ENCODE results near the gene DYNLL1.
A peak's percentile ranks its signal among the peaks of the same experiment; 100 is the strongest.

DYNLL1 gene

GRCh38 chr12:120495186-120495730 is 655 bp upstream of the DYNLL1 start:
- H2BK12ac ChIP-seq (ENCODE audit: low read length) = no peak overlapping the region
- H3K79me2 ChIP-seq (ENCODE audit: control insufficient read depth, insufficient read depth, low read length, poor library complexity) = peaks cover 13% of the 10 kb centered on the region
- peak overlapping the region; percentile 93 for H2AFZ ChIP-seq (ENCODE audit: insufficient read depth, low read length, poor library complexity)
- H3K4me1 ChIP-seq (ENCODE audit: control insufficient read depth in 1 of 2, insufficient read depth in 2 of 2, low read length in 2 of 2) = peaks cover 2 to 6% of the 10 kb centered on the region in 2 experiments
- H2BK120ac ChIP-seq (ENCODE audit: insufficient read depth, low read length, poor library complexity) = peak overlapping the region; percentile 33
- H4K12ac ChIP-seq (ENCODE audit: low read depth, low read length) = peak overlapping the region; percentile 77
- peak overlapping the region; percentile 92 for H3K4me2 ChIP-seq (ENCODE audit: low read length)
- no peak for DNase-seq
- H3K23ac ChIP-seq (ENCODE audit: low read length) = no peak overlapping the region
- H3K27ac ChIP-seq (ENCODE audit: low read depth, low read length) = peak overlapping the region; percentile 48
- peak overlapping the region; percentile 86 for H3K9ac ChIP-seq (ENCODE audit: low read length)
- H3K9me3 ChIP-seq (ENCODE audit: insufficient read depth, low read depth, low read length) = no peaks in the 10 kb centered on the region
- H3K36me3 ChIP-seq (ENCODE audit: control insufficient read depth in 1 of 2, insufficient read depth in 2 of 2, low read length in 2 of 2) = peaks cover 8 to 20% of the 10 kb centered on the region in 2 experiments
- H3K27me3 ChIP-seq (ENCODE audit: insufficient read depth, low read length) = no peaks in the 10 kb centered on the region
- H3K79me1 ChIP-seq (ENCODE audit: low read length) = peaks cover 12% of the 10 kb centered on the region
- H3K4ac ChIP-seq (ENCODE audit: low read depth, low read length) = peak overlapping the region; percentile 73
- H2AK5ac ChIP-seq (ENCODE audit: low read length) = peak overlapping the region; percentile 85
- H4K8ac ChIP-seq (ENCODE audit: low read depth, low read length) = peak overlapping the region; percentile 75
- peak overlapping the region; percentile 78 for H2BK5ac ChIP-seq (ENCODE audit: low read depth, low read length, poor library complexity)
- H4K91ac ChIP-seq (ENCODE audit: low read depth, low read length) = peak overlapping the region; percentile 78
- WGBS (ENCODE audit: extremely low coverage, insufficient coverage, insufficient read length) = no CpG with 5 or more reads among the region's 17 CpGs
- peak overlapping the region; percentile 81 for H3K14ac ChIP-seq (ENCODE audit: low read length)
- peak overlapping the region; percentile 89 for H3K18ac ChIP-seq (ENCODE audit: low read length)
- H3K4me3 ChIP-seq (ENCODE audit: low read depth, low read length) = peak overlapping the region; percentile 67

- WGBS (ENCODE audit: extremely low coverage, insufficient coverage, insufficient read length) = no CpG with 5 or more reads among the region's 47 CpGs
- H3K23ac ChIP-seq (ENCODE audit: low read length) = no peak overlapping the region
These were observed 764 bp downstream of the DYNLL1 start for GRCh38 chr12:120496413-120497340.

GRCh38 chr12:120497524-120498150 is 1.7 kb downstream of the DYNLL1 start:
- no peak overlapping the region for H3K9ac ChIP-seq (ENCODE audit: low read length)
- H4K91ac ChIP-seq (ENCODE audit: low read depth, low read length) = no peak overlapping the region
- H3K36me3 ChIP-seq (ENCODE audit: control insufficient read depth in 1 of 2, insufficient read depth in 2 of 2, low read length in 2 of 2) = peaks cover 5 to 19% of the 10 kb centered on the region in 2 experiments
- H2AFZ ChIP-seq (ENCODE audit: insufficient read depth, low read length, poor library complexity) = no peak overlapping the region
- no peak overlapping the region for H4K8ac ChIP-seq (ENCODE audit: low read depth, low read length)
- H3K4me3 ChIP-seq (ENCODE audit: low read depth, low read length) = no peak overlapping the region
- H3K27ac ChIP-seq (ENCODE audit: low read depth, low read length) = no peak overlapping the region
- H3K9me3 ChIP-seq (ENCODE audit: insufficient read depth, low read depth, low read length) = no peaks in the 10 kb centered on the region
- peak in 1 of 2 donors; percentile 26 for DNase-seq
- no peak overlapping the region for H3K14ac ChIP-seq (ENCODE audit: low read length)
- H2BK120ac ChIP-seq (ENCODE audit: insufficient read depth, low read length, poor library complexity) = no peak overlapping the region
- peaks cover 12% of the 10 kb centered on the region for H3K79me1 ChIP-seq (ENCODE audit: low read length)
- H4K12ac ChIP-seq (ENCODE audit: low read depth, low read length) = no peak overlapping the region
- H3K18ac ChIP-seq (ENCODE audit: low read length) = no peak overlapping the region
- H2BK5ac ChIP-seq (ENCODE audit: low read depth, low read length, poor library complexity) = no peak overlapping the region
- peak overlapping the region; percentile 94 for H3K4me2 ChIP-seq (ENCODE audit: low read length)
- H2AK5ac ChIP-seq (ENCODE audit: low read length) = no peak overlapping the region
- no CpG with 5 or more reads among the region's 9 CpGs for WGBS (ENCODE audit: extremely low coverage, insufficient coverage, insufficient read length)
- H3K27me3 ChIP-seq (ENCODE audit: insufficient read depth, low read length) = no peaks in the 10 kb centered on the region
- H3K4me1 ChIP-seq (ENCODE audit: control insufficient read depth in 1 of 2, insufficient read depth in 2 of 2, low read length in 2 of 2) = peaks cover 2 to 6% of the 10 kb centered on the region in 2 experiments
- peaks cover 13% of the 10 kb centered on the region for H3K79me2 ChIP-seq (ENCODE audit: control insufficient read depth, insufficient read depth, low read length, poor library complexity)
- peak overlapping the region; percentile 12 for H3K4ac ChIP-seq (ENCODE audit: low read depth, low read length)
- H3K23ac ChIP-seq (ENCODE audit: low read length) = no peak overlapping the region
- no peak overlapping the region for H2BK12ac ChIP-seq (ENCODE audit: low read length)

More at GRCh38 chr12:120496413-120497340, 764 bp downstream of the DYNLL1 start:
- Histone ChIP-seq H2AK5ac (ENCODE audit: low read length) (peak overlapping the region; percentile 67), H3K27ac (ENCODE audit: low read depth, low read length) (peak overlapping the region; percentile 68), H3K4me1 (ENCODE audit: control insufficient read depth in 1 of 2, insufficient read depth in 2 of 2, low read length in 2 of 2) (peaks cover 2 to 6% of the 10 kb centered on the region in 2 experiments), H2BK5ac (ENCODE audit: low read depth, low read length, poor library complexity) (peak overlapping the region; percentile 80), H3K14ac (ENCODE audit: low read length) (peak overlapping the region; percentile 93), H4K8ac (ENCODE audit: low read depth, low read length) (peak overlapping the region; percentile 66), H2BK12ac (ENCODE audit: low read length) (no peak overlapping the region), H2AFZ (ENCODE audit: insufficient read depth, low read length, poor library complexity) (peak overlapping the region; percentile 8), H3K27me3 (ENCODE audit: insufficient read depth, low read length) (no peaks in the 10 kb centered on the region), H2BK120ac (ENCODE audit: insufficient read depth, low read length, poor library complexity) (peak overlapping the region; percentile 29), H3K4me3 (ENCODE audit: low read depth, low read length) (peak overlapping the region; percentile 87), H3K9ac (ENCODE audit: low read length) (peak overlapping the region; percentile 95), H4K91ac (ENCODE audit: low read depth, low read length) (peak overlapping the region; percentile 87), H3K4me2 (ENCODE audit: low read length) (peak overlapping the region; percentile 94), H3K9me3 (ENCODE audit: insufficient read depth, low read depth, low read length) (no peaks in the 10 kb centered on the region), H3K18ac (ENCODE audit: low read length) (peak overlapping the region; percentile 87), H3K4ac (ENCODE audit: low read depth, low read length) (peak overlapping the region; percentile 94), H4K12ac (ENCODE audit: low read depth, low read length) (peak overlapping the region; percentile 58), H3K79me1 (ENCODE audit: low read length) (peaks cover 12% of the 10 kb centered on the region), H3K36me3 (ENCODE audit: control insufficient read depth in 1 of 2, insufficient read depth in 2 of 2, low read length in 2 of 2) (peaks cover 3 to 19% of the 10 kb centered on the region in 2 experiments), H3K79me2 (ENCODE audit: control insufficient read depth, insufficient read depth, low read length, poor library complexity) (peaks cover 13% of the 10 kb centered on the region)
- DNase-seq = peak; percentile 13 to 53

GRCh38 chr12:120498870-120499515 is 3.1 kb downstream of the DYNLL1 start:
- H3K4me1 ChIP-seq (ENCODE audit: control insufficient read depth in 1 of 2, insufficient read depth in 2 of 2, low read length in 2 of 2) = peaks cover 2 to 6% of the 10 kb centered on the region in 2 experiments
- H4K12ac ChIP-seq (ENCODE audit: low read depth, low read length) = no peak overlapping the region
- no peak overlapping the region for H4K8ac ChIP-seq (ENCODE audit: low read depth, low read length)
- no peaks in the 10 kb centered on the region for H3K27me3 ChIP-seq (ENCODE audit: insufficient read depth, low read length)
- H3K36me3 ChIP-seq (ENCODE audit: control insufficient read depth in 1 of 2, insufficient read depth in 2 of 2, low read length in 2 of 2) = peaks cover 8 to 29% of the 10 kb centered on the region in 2 experiments
- H3K79me2 ChIP-seq (ENCODE audit: control insufficient read depth, insufficient read depth, low read length, poor library complexity) = peaks cover 13% of the 10 kb centered on the region
- no peak overlapping the region for H3K4ac ChIP-seq (ENCODE audit: low read depth, low read length)
- H3K18ac ChIP-seq (ENCODE audit: low read length) = no peak overlapping the region
- no peak overlapping the region for H3K27ac ChIP-seq (ENCODE audit: low read depth, low read length)
- DNase-seq = no peak
- no peak overlapping the region for H3K23ac ChIP-seq (ENCODE audit: low read length)
- no peak overlapping the region for H2AFZ ChIP-seq (ENCODE audit: insufficient read depth, low read length, poor library complexity)
- H2BK5ac ChIP-seq (ENCODE audit: low read depth, low read length, poor library complexity) = no peak overlapping the region
- no peak overlapping the region for H2BK120ac ChIP-seq (ENCODE audit: insufficient read depth, low read length, poor library complexity)
- no peaks in the 10 kb centered on the region for H3K9me3 ChIP-seq (ENCODE audit: insufficient read depth, low read depth, low read length)
- no peak overlapping the region for H3K9ac ChIP-seq (ENCODE audit: low read length)
- WGBS (ENCODE audit: extremely low coverage, insufficient coverage, insufficient read length) = no CpG with 5 or more reads among the region's 3 CpGs
- H3K4me2 ChIP-seq (ENCODE audit: low read length) = no peak overlapping the region
- no peak overlapping the region for H3K14ac ChIP-seq (ENCODE audit: low read length)
- H2BK12ac ChIP-seq (ENCODE audit: low read length) = no peak overlapping the region
- no peak overlapping the region for H2AK5ac ChIP-seq (ENCODE audit: low read length)
- no peak overlapping the region for H3K4me3 ChIP-seq (ENCODE audit: low read depth, low read length)
- H4K91ac ChIP-seq (ENCODE audit: low read depth, low read length) = no peak overlapping the region
- H3K79me1 ChIP-seq (ENCODE audit: low read length) = peaks cover 12% of the 10 kb centered on the region
